Measurements from ENCODE around the gene PSMA6. TPM values are rescaled to one million over a fixed set of nuclear protein-coding genes. Genes with fewer than 3 reads are reported as not detected.

Gene PSMA6
- total and polyA plus RNA-seq, 2 of the 13 experiments (the other 11 are each of a cell fraction or from before 2014, with no cell fraction given) = 525 to 1,109 TPM

DNA sequence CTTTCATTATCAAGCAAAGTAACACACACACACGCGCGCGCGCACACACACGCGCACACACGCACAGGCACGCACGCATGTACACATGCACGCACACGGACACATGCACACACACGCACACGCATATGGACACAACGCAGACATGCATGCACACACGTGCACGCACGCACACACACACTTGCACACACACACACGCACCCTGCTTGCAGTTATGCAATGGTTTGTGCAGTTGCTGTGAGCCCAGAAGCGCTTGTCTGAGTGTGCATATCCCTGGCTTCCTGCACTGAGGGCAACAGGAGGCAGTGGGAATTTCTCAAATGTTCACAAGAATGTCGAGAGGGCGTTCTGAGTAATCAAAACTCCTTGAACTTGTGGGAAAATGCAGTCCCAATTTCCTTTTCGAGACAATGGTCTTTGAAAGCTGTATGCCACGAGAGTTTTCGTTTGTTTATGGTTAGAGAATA lies 70.8 kb downstream of the PSMA6 start (continued):
- TF ChIP-seq, protein P1, sequence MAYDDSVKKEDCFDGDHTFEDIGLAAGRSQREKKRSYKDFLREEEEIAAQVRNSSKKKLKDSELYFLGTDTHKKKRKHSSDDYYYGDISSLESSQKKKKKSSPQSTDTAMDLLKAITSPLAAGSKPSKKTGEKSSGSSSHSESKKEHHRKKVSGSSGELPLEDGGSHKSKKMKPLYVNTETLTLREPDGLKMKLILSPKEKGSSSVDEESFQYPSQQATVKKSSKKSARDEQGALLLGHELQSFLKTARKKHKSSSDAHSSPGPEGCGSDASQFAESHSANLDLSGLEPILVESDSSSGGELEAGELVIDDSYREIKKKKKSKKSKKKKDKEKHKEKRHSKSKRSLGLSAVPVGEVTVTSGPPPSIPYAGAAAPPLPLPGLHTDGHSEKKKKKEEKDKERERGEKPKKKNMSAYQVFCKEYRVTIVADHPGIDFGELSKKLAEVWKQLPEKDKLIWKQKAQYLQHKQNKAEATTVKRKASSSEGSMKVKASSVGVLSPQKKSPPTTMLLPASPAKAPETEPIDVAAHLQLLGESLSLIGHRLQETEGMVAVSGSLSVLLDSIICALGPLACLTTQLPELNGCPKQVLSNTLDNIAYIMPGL (CRISPR knock-in tag; IDR thresholded peaks at IDR 0.05; ENCODE audit: borderline replicate concordance in 1 of 2, low read depth in 1 of 2) = no peak
- TF ChIP-seq, protein P2, sequence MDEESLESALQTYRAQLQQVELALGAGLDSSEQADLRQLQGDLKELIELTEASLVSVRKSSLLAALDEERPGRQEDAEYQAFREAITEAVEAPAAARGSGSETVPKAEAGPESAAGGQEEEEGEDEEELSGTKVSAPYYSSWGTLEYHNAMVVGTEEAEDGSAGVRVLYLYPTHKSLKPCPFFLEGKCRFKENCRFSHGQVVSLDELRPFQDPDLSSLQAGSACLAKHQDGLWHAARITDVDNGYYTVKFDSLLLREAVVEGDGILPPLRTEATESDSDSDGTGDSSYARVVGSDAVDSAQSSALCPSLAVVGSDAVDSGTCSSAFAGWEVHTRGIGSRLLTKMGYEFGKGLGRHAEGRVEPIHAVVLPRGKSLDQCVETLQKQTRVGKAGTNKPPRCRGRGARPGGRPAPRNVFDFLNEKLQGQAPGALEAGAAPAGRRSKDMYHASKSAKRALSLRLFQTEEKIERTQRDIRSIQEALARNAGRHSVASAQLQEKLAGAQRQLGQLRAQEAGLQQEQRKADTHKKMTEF (CRISPR knock-in tag; IDR thresholded peaks at IDR 0.05) = no peak
- no peak for TF ChIP-seq ZNF510 (CRISPR knock-in tag; IDR thresholded peaks at IDR 0.05; ENCODE audit: low read depth)
- no peak for TF ChIP-seq ZNF883 (CRISPR knock-in tag; IDR thresholded peaks at IDR 0.05; ENCODE audit: not compliant biosample characterization)
- TF ChIP-seq, protein P3, sequence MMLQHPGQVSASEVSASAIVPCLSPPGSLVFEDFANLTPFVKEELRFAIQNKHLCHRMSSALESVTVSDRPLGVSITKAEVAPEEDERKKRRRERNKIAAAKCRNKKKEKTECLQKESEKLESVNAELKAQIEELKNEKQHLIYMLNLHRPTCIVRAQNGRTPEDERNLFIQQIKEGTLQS (CRISPR knock-in tag; IDR thresholded peaks at IDR 0.05) = no peak
- no peak for TF ChIP-seq ZNF572 (CRISPR knock-in tag; IDR thresholded peaks at IDR 0.05)
- TF ChIP-seq, protein P4, sequence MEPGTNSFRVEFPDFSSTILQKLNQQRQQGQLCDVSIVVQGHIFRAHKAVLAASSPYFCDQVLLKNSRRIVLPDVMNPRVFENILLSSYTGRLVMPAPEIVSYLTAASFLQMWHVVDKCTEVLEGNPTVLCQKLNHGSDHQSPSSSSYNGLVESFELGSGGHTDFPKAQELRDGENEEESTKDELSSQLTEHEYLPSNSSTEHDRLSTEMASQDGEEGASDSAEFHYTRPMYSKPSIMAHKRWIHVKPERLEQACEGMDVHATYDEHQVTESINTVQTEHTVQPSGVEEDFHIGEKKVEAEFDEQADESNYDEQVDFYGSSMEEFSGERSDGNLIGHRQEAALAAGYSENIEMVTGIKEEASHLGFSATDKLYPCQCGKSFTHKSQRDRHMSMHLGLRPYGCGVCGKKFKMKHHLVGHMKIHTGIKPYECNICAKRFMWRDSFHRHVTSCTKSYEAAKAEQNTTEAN (CRISPR knock-in tag; conservative IDR thresholded peaks at IDR 0.05) = peak; percentile 99
- no peak for TF ChIP-seq NRL (CRISPR knock-in tag; IDR thresholded peaks at IDR 0.05; ENCODE audit: borderline replicate concordance)
- no peak for TF ChIP-seq ZNF317 (CRISPR knock-in tag; IDR thresholded peaks at IDR 0.05)
- no peak for TF ChIP-seq ATF7 (IDR thresholded peaks at IDR 0.05)
- peak; percentile 61; the same call in 1 of the 2 replicates for TF ChIP-seq ATF7 (CRISPR knock-in tag; IDR thresholded peaks at IDR 0.05)
- TF ChIP-seq, protein P5, sequence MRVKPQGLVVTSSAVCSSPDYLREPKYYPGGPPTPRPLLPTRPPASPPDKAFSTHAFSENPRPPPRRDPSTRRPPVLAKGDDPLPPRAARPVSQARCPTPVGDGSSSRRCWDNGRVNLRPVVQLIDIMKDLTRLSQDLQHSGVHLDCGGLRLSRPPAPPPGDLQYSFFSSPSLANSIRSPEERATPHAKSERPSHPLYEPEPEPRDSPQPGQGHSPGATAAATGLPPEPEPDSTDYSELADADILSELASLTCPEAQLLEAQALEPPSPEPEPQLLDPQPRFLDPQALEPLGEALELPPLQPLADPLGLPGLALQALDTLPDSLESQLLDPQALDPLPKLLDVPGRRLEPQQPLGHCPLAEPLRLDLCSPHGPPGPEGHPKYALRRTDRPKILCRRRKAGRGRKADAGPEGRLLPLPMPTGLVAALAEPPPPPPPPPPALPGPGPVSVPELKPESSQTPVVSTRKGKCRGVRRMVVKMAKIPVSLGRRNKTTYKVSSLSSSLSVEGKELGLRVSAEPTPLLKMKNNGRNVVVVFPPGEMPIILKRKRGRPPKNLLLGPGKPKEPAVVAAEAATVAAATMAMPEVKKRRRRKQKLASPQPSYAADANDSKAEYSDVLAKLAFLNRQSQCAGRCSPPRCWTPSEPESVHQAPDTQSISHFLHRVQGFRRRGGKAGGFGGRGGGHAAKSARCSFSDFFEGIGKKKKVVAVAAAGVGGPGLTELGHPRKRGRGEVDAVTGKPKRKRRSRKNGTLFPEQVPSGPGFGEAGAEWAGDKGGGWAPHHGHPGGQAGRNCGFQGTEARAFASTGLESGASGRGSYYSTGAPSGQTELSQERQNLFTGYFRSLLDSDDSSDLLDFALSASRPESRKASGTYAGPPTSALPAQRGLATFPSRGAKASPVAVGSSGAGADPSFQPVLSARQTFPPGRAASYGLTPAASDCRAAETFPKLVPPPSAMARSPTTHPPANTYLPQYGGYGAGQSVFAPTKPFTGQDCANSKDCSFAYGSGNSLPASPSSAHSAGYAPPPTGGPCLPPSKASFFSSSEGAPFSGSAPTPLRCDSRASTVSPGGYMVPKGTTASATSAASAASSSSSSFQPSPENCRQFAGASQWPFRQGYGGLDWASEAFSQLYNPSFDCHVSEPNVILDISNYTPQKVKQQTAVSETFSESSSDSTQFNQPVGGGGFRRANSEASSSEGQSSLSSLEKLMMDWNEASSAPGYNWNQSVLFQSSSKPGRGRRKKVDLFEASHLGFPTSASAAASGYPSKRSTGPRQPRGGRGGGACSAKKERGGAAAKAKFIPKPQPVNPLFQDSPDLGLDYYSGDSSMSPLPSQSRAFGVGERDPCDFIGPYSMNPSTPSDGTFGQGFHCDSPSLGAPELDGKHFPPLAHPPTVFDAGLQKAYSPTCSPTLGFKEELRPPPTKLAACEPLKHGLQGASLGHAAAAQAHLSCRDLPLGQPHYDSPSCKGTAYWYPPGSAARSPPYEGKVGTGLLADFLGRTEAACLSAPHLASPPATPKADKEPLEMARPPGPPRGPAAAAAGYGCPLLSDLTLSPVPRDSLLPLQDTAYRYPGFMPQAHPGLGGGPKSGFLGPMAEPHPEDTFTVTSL (CRISPR knock-in tag; IDR thresholded peaks at IDR 0.05; ENCODE audit: borderline replicate concordance) = no peak
- TF ChIP-seq KDM3A (CRISPR knock-in tag; IDR thresholded peaks at IDR 0.05; ENCODE audit: low read depth) = no peak
- TF ChIP-seq, protein P6, sequence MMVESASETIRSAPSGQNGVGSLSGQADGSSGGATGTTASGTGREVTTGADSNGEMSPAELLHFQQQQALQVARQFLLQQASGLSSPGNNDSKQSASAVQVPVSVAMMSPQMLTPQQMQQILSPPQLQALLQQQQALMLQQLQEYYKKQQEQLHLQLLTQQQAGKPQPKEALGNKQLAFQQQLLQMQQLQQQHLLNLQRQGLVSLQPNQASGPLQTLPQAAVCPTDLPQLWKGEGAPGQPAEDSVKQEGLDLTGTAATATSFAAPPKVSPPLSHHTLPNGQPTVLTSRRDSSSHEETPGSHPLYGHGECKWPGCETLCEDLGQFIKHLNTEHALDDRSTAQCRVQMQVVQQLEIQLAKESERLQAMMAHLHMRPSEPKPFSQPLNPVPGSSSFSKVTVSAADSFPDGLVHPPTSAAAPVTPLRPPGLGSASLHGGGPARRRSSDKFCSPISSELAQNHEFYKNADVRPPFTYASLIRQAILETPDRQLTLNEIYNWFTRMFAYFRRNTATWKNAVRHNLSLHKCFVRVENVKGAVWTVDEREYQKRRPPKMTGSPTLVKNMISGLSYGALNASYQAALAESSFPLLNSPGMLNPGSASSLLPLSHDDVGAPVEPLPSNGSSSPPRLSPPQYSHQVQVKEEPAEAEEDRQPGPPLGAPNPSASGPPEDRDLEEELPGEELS (CRISPR knock-in tag; IDR thresholded peaks at IDR 0.05) = no peak; the same call in 1 of the 2 replicates
- TF ChIP-seq, protein P7, sequence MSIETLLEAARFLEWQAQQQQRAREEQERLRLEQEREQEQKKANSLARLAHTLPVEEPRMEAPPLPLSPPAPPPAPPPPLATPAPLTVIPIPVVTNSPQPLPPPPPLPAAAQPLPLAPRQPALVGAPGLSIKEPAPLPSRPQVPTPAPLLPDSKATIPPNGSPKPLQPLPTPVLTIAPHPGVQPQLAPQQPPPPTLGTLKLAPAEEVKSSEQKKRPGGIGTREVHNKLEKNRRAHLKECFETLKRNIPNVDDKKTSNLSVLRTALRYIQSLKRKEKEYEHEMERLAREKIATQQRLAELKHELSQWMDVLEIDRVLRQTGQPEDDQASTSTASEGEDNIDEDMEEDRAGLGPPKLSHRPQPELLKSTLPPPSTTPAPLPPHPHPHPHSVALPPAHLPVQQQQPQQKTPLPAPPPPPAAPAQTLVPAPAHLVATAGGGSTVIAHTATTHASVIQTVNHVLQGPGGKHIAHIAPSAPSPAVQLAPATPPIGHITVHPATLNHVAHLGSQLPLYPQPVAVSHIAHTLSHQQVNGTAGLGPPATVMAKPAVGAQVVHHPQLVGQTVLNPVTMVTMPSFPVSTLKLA (IDR thresholded peaks at IDR 0.05) = peak; percentile 80
